Loucy (cell line): ENCODE measurements around the gene ENOX1.

Experiments used
- H2AFZ ChIP-seq: fragments of 200-600 bp; sonication (generic); 2 replicates; pipeline ENCODE4 v1.6.0; 2016; ENCODE audit warnings: antibody characterized with exemption, mild to moderate bottlenecking, low read length, moderate library complexity
- H3F3A ChIP-seq: fragments of 200-600 bp; 2 replicates; pipeline ENCODE4 v1.6.0; 2016; ENCODE audit warnings: antibody characterized with exemption, low read depth, mild to moderate bottlenecking
- H3K27me3 ChIP-seq: fragments of 200-600 bp; sonication (generic); 2 replicates; pipeline ENCODE4 v1.6.1; 2014; ENCODE audit warnings: low read length, mild to moderate bottlenecking; ENCODE audit not compliant: insufficient read depth, poor library complexity, severe bottlenecking
- H3K36me3 ChIP-seq: fragments of 200-600 bp; sonication (generic); 2 replicates; pipeline ENCODE4 v1.6.1; 2016; ENCODE audit warnings: low read length; ENCODE audit not compliant: insufficient read depth
- H3K4me1 ChIP-seq: fragments of 200-600 bp; sonication (generic); 2 replicates; pipeline ENCODE4 v1.5.1; 2014; ENCODE audit warnings: low read length, mild to moderate bottlenecking; ENCODE audit not compliant: insufficient read depth, poor library complexity, severe bottlenecking
- H3K4me2 ChIP-seq: fragments of 200-600 bp; sonication (generic); 2 replicates; pipeline ENCODE4 v1.6.0; 2014; ENCODE audit warnings: antibody characterized with exemption, low read length, low read depth, mild to moderate bottlenecking; ENCODE audit not compliant: poor library complexity, severe bottlenecking
- H3K4me3 ChIP-seq: fragments of 200-600 bp; sonication (generic); 2 replicates; pipeline ENCODE4 v1.5.1; 2014; ENCODE audit warnings: low read length, mild to moderate bottlenecking, mixed read lengths; ENCODE audit not compliant: poor library complexity, severe bottlenecking
- H3K79me2 ChIP-seq: fragments of 200-600 bp; sonication (generic); 2 replicates; pipeline ENCODE4 v1.6.1; 2014; ENCODE audit warnings: low read length; ENCODE audit not compliant: insufficient read depth
- H3K9ac ChIP-seq: fragments of 200-600 bp; sonication (generic); 2 replicates; pipeline ENCODE4 v1.6.0; 2014; ENCODE audit warnings: mild to moderate bottlenecking, low read depth, low read length, moderate library complexity; ENCODE audit not compliant: poor library complexity, severe bottlenecking
- H3K9me2 ChIP-seq: fragments of 200-600 bp; sonication (generic); replicated peaks from 2 replicates; pipeline ENCODE4 v1.6.1; 2016; ENCODE audit warnings: low read depth, low read length, mixed read lengths
- H3K9me3 ChIP-seq: fragments of 200-600 bp; sonication (generic); 2 replicates; pipeline ENCODE4 v1.6.1; 2014; ENCODE audit warnings: mild to moderate bottlenecking, antibody characterized with exemption, low read length, low read depth; ENCODE audit not compliant: insufficient read depth
- H4K20me1 ChIP-seq: fragments of 200-600 bp; sonication (generic); 2 replicates; pipeline ENCODE4 v1.6.0; 2014; ENCODE audit warnings: antibody characterized with exemption, low read length, mild to moderate bottlenecking; ENCODE audit not compliant: insufficient read depth, poor library complexity, severe bottlenecking
- CTCF ChIP-seq: fragments of 200-600 bp; sonication (generic); conservative IDR thresholded peaks from 2 replicates; pipeline ENCODE4 v1.5.1; 2014; ENCODE audit warnings: mild to moderate bottlenecking, antibody characterized with exemption, low read length
- EZH2phosphoT487 ChIP-seq: fragments of 200-600 bp; IDR thresholded peaks from 2 replicates; pipeline ENCODE4 v1.6.1; 2018; ENCODE audit warnings: antibody characterized with exemption, mild to moderate bottlenecking, moderate library complexity, borderline replicate concordance

The ENOX1 gene

GRCh38 chr13:43661161-43661830 is 125.5 kb downstream of the ENOX1 start:
- Histone ChIP-seq H3K27me3 (no peaks in the 10 kb centered on the region), H3K4me1 (peaks cover 11% of the 10 kb centered on the region), H3K4me2 (no peak overlapping the region), H3F3A (no peaks in the 10 kb centered on the region), H3K9me3 (no peaks in the 10 kb centered on the region), H3K4me3 (no peak overlapping the region), H3K9ac (no peak overlapping the region), H2AFZ (0 out of 2 replicates have a peak overlapping the region, but pooled peaks have one; percentile 37), H4K20me1 (no peaks in the 10 kb centered on the region), H3K36me3 (no peaks in the 10 kb centered on the region), H3K79me2 (no peaks in the 10 kb centered on the region), H3K9me2 (no peaks in the 10 kb centered on the region)
- TF ChIP-seq EZH2phosphoT487: no peak
- no peak for TF ChIP-seq CTCF

- H2AFZ ChIP-seq: no peak overlapping the region
Observed at GRCh38 chr13:43657485-43657884, 129.3 kb downstream of the ENOX1 start.

GRCh38 chr13:43653980-43654379 is 132.8 kb downstream of the ENOX1 start:
- Histone ChIP-seq H3K27me3 (no peaks in the 10 kb centered on the region), H3K4me2 (no peak overlapping the region), H2AFZ (no peak overlapping the region)

More at GRCh38 chr13:43657485-43657884, 129.3 kb downstream of the ENOX1 start:
- Histone ChIP-seq H3K9me3 (no peaks in the 10 kb centered on the region), H3K4me2 (no peak overlapping the region), H4K20me1 (no peaks in the 10 kb centered on the region), H3K9me2 (no peaks in the 10 kb centered on the region), H3K79me2 (no peaks in the 10 kb centered on the region), H3K36me3 (no peaks in the 10 kb centered on the region), H3K27me3 (no peaks in the 10 kb centered on the region), H3K4me1 (no peaks in the 10 kb centered on the region), H3K9ac (no peak overlapping the region), H3F3A (no peaks in the 10 kb centered on the region), H3K4me3 (no peak overlapping the region)
- TF ChIP-seq CTCF: no peak

More at GRCh38 chr13:43653980-43654379, 132.8 kb downstream of the ENOX1 start:
- H4K20me1 ChIP-seq: no peaks in the 10 kb centered on the region
- H3K9ac ChIP-seq: no peak overlapping the region
- H3F3A ChIP-seq: no peaks in the 10 kb centered on the region
- no peaks in the 10 kb centered on the region for H3K4me1 ChIP-seq
- H3K79me2 ChIP-seq: no peaks in the 10 kb centered on the region
- no peak overlapping the region for H3K4me3 ChIP-seq
- H3K9me3 ChIP-seq: no peaks in the 10 kb centered on the region
- TF ChIP-seq EZH2phosphoT487: no peak
- no peak for TF ChIP-seq CTCF
- no peaks in the 10 kb centered on the region for H3K9me2 ChIP-seq
- no peaks in the 10 kb centered on the region for H3K36me3 ChIP-seq
